CD4-positive, alpha-beta T cell treated with Interleukin-15 for 1 hour (primary cell): ENCODE results near the gene CFAP157.

Source experiments
- DNase-seq: peaks from one replicate; pipeline ENCODE4 v3.0.0-alpha.2; 2020

CFAP157 gene

GRCh38 chr9:127706836-127707241, at the start of gene CFAP157:
CFAP157 (plus strand) TSS chr9:127706988; CDS start chr9:127707032, 44 bp downstream.
- DNase-seq = no peak

- DNase-seq = no peak
Measured at GRCh38 chr9:127658428-127658827, 48.4 kb upstream of the CFAP157 start.

DNA sequence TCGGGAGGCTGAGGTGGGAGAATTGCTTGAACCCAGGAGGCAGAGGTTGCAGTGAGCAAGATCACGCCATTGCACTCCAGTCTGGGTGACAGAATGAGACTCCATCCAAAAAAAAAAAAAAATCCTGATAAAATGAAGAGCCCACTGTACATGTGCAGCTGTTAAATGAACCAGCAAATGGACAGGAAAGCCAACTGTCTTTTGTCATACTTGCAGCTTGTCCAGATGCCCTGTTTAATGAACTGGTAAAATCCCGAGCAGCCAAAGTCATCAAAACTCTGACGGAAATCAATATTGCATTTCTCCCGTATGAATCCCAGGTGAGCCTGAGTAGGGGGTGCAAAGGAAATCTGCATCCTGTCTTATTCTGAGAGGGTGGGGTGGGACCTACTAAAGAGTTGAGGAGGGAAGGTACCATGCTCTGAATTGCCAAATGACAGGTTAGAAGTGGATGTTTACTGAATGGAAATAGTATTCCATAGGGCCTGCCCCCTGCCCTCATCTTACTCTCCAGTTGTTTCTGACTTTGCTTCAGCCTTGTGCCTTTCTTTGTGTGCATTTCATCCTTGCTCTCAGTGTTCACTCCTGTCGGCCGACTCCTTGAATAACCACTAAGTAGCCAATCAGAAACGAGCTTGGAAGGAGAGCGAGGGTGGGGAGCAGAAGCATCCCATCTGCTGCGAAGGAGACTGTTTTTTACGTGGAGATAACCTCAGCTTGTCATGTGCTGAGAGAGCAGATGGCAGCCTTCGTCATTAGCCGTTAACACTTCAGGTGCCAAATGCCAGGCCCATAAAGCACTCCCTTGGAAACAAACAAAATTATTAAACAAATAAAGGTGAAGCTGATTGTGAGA, 45.7 kb upstream of the CFAP157 start:
- no peak for DNase-seq

DNA sequence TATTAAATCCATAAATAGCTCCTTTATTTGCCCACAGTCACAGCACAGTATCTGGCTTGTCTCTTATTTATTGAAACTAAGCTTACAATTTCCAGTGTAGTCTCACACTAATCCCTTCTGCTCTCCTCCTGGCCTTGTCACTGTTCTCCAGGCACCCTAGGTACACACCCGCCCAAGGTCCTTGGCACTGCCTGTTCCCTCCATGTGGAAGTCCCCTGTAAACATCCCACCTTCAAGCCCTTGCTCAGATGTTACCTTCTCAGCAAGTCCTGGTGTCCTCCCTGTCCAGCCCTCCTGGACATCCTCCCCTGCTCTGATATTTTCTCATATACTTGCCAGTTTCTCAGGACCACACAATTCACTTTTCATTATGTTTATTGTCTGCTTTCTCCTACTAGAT, 44.2 kb upstream of the CFAP157 start:
- no peak for DNase-seq

GRCh38 chr9:127664324-127664677, 42.5 kb upstream of the CFAP157 start:
- DNase-seq = no peak

GRCh38 chr9:127664678-127665507, 41.9 kb upstream of the CFAP157 start:
- DNase-seq = no peak

DNA sequence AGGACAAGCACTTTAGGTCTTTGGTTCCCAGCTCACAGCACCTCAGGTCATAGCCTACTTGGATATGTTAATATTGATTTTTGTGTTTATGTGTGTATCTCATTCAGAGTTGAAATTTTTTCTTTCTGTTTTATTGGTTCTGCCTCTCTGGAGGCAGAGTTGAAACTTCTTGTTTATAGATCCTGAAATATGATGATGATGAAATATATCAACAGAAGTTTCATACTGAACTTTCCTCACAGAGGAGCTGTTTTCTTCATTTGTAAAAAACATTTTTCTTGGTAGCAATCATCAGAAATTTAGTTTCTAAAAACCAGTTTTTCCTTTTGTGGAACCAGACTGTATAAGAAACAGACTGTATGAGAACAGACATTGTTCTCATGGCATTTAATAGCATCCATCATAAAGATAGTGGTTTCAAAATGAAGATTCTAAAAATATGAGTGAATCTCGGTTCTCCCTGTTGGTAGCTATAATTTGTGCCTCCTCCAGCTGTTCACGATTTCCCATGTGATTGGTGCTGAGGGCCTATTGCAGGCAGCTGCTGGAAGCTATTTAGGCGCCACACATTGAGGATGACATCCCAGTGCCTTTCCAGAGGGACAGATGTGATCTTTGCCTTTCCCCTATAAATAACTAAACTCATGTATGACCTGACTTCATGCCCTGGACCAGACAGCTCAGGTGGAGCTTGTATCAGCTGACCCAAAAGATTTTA, 39.5 kb upstream of the CFAP157 start:
- DNase-seq = no peak

GRCh38 chr9:127667906-127668305, 38.9 kb upstream of the CFAP157 start:
- no peak for DNase-seq

DNA sequence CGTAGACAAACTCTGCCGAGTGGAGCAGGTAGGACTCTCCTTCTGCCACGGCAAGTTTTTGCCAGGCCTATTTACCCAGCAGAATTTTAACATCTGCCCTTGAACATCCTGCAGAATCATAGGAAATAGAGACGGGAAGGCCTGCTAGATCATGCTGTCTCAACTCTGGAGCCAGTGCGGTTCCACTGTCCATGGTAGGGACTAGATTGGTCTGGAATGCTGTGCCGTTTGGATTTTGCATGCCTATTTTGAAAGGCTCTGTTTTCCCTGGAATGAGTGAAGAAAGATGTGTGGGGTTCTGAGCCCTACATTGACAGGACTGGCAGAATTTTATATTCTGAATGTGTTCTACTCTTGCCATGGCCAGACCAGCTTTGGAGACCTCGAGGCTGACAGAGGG, 33.6 kb upstream of the CFAP157 start:
- DNase-seq = no peak

GRCh38 chr9:127676638-127677037, 30.1 kb upstream of the CFAP157 start:
- DNase-seq = no peak

DNA sequence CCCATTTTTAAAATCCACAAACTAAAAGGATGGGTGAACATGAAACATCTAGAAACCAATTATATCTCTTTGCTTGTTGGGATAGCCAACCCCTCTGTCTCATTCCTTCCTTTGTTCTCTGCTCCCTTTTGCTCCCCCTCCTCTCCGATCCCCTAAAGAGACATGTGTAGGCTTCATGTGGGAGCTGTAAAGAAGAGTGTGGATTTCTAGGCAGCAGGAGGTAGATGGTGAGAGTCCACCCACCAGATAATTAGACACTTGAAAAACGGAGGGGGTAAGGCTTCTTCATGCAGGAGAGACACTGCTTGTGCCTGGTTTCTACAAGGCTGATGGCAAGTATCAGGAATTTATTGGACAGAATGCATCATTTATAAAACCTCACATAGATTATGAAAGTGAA, 27.3 kb upstream of the CFAP157 start:
- DNase-seq = no peak

GRCh38 chr9:127680226-127680625, 26.6 kb upstream of the CFAP157 start:
- DNase-seq = no peak

- no peak for DNase-seq
Measured at GRCh38 chr9:127680846-127681245, 25.9 kb upstream of the CFAP157 start.

GRCh38 chr9:127682351-127683136, 24.2 kb upstream of the CFAP157 start:
- DNase-seq = no peak

DNA sequence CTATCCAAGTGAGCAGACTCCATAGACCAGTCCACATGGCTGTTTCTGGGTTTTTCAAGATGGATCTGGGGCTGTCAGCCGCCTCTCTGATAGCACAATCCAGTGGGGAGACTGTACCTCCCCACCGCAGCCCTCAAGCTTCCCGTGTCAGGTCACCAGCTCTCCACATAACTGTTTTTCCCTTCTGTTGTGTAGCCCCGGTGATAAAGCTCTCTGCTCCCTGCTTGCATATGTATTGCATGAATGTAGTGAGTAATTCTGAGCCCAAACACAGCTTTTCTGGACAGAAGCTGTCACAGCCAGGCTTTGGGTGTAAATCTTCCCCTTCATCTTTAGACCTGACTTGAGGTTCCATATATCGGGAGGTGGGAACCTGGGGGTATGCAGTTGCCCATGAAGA, 23.1 kb upstream of the CFAP157 start:
- no peak for DNase-seq

DNA sequence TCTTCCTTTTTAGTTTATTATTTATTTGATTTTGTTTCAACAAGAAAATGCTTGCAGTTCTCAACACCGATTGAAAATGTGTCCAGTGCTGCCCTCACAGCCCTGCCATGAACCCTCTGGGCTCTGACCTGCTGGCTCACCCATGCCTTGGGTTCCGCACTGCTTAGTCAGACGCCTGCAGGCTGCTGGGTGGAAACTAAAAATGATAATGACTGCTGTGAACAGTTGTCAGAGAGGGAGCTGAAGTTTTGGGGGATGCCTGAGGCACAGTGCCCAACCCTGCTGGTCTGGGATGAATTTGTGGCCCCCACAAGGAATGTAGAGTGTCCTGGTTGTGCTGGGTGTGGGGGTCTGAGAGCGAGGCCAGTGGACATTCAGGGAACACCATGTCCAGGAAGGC, 22.2 kb upstream of the CFAP157 start:
- no peak for DNase-seq

DNA sequence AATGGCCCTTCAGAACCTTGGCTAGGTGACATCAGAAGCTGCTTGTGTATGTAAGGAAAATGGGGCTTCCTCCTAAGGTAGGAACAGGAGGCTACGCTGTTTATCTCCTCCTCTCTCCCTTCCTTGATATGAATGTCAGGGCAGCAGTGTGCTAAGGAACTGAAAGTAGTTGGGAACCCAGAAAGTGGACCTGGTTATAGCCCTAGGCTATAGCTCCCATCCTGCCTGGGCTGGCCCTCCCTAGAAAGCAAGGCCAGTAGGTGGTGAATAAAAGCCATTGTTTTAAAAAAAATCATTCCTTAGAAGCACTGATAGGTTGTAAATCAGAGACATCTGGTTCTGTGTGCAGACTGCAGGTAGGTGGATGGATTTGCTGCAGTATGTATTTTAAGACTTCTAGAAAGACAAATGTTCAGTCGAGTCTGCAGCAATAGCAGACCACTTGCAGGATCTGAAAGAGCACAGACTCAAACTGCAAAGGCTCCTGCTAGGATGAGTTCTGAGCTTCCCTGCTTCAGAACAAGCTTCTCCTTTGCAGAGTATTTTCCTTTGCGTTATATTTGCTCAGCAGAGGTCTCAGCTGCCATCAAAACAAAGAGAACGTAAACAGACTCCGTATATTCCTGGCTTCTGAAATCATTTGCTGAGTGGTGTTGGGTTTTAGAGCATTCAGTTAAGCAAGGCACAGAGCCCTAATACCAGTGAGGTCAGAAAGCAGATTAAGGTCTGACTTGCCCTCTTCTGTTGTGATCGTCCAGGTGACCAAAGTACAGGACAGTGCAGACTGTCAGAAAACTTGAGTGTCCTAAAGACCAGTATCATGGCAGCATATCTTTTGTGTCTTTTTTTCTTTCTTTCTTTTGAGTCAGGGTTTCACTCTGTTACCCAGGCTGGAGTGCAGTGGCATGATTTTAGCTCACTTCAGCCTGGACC, 20.1 kb upstream of the CFAP157 start:
- DNase-seq = no peak

DNA sequence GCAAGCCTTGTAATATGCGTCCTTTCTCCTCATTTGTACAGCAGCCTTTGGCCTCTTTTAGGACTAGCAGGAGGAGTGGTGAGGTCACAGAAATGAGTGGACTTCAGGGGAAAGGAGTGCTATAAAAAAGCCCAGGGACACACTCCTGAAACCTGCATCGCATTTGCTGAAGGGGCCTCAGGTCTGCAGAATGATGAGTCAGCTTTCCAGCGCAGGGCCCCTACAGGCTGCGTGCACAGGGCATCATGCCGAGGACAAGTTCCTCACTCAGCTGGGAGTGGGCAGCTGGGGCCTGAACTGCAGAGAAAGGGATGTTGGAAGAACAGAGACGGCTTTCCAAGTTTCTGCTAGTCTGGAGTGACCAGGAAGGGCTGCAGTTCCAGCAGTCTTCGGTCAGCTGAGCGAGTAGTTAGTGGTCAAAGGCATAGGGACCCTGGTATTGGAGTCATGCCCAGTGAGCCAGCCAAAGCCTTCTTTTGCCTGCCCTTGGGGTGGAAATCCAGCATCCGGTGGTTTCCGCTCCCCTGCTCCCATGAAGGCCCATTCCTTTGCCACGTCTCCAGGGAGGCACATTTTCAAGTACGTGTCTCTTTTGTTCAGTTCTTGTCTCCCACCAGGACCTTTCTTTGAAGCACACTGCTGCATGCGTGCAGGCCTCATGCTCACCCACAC, 17.3 kb upstream of the CFAP157 start:
- DNase-seq = no peak

GRCh38 chr9:127690735-127691134, 16.1 kb upstream of the CFAP157 start:
- no peak for DNase-seq

- DNase-seq = no peak
Measured at GRCh38 chr9:127692071-127692470, 14.7 kb upstream of the CFAP157 start.

DNA sequence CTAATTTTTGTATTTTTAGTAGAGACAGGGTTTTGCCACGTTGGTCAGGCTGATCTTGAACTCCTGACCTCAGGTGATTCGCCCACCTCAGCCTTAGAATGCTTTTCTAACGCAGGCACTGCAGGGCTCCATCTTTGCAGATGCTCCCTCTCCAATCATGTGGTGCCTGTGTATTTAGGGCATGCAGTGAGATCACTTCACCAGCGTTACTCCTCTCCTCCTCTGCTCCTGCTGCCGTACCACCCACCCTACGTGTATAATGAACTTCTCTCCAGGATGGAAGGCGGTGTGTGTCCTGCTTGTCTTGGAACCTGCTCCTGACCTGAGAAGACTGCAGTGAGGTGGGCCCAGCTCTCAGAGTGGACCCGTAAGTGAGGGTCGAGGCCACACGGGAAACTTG, 13.6 kb upstream of the CFAP157 start:
- no peak for DNase-seq
